Fibroblast of lung (primary cell): ENCODE results near the gene CCDC33. TPM values are rescaled to one million over a fixed set of nuclear protein-coding genes. Genes with fewer than 3 reads are reported as not detected.

Source experiments
- DNase-seq, 2 donors: peaks; one replicate each; pipeline versions ENCODE4 v3.0.0 to v3.0.0-alpha.2; 2010; ENCODE audit warnings: low read depth in 2 of 2
- H2AFZ ChIP-seq: 2 replicates; pipeline ENCODE4 v1.5.1; 2012; ENCODE audit warnings: low read length, control low read depth, inconsistent platforms
- H3K27ac ChIP-seq: 2 replicates; pipeline ENCODE4 v1.5.1; 2011; ENCODE audit warnings: low read length, control low read depth; ENCODE audit not compliant: insufficient read depth
- H3K27me3 ChIP-seq: 2 replicates; pipeline ENCODE4 v1.5.1; 2011; ENCODE audit warnings: mild to moderate bottlenecking, low read length; ENCODE audit not compliant: control insufficient read depth, insufficient read depth
- H3K36me3 ChIP-seq: 2 replicates; pipeline ENCODE4 v1.5.1; 2011; ENCODE audit warnings: low read length; ENCODE audit not compliant: control insufficient read depth, insufficient read depth
- H3K4me1 ChIP-seq: 2 replicates; pipeline ENCODE4 v1.5.1; 2011; ENCODE audit warnings: low read length; ENCODE audit not compliant: control insufficient read depth, insufficient read depth; ENCODE audit errors: extremely low read depth
- H3K4me2 ChIP-seq: 2 replicates; pipeline ENCODE4 v1.5.1; 2011; ENCODE audit warnings: low read length, control low read depth; ENCODE audit not compliant: insufficient read depth; ENCODE audit errors: extremely low read depth
- H3K4me3 ChIP-seq, 4 experiments: fragments of 200-600 bp in 1 of 4; sonication (generic) in 1 of 4; replicated peaks in 1 of 4; 2 replicates each; pipeline ENCODE4 v1.5.1; 2011 to 2016; ENCODE audit warnings: low read length in 4 of 4, low read depth in 3 of 4, mild to moderate bottlenecking in 3 of 4, control low read depth in 2 of 4, inconsistent platforms in 1 of 4, mixed read lengths in 1 of 4; ENCODE audit not compliant: insufficient read depth in 1 of 4; ENCODE audit errors: control extremely low read depth in 1 of 4
- H3K79me2 ChIP-seq: 2 replicates; pipeline ENCODE4 v1.5.1; 2012; ENCODE audit warnings: mild to moderate bottlenecking, low read length, inconsistent platforms; ENCODE audit not compliant: control insufficient read depth, insufficient read depth
- H3K9ac ChIP-seq: 2 replicates; pipeline ENCODE4 v1.5.1; 2011; ENCODE audit warnings: mild to moderate bottlenecking, low read length, control low read depth; ENCODE audit not compliant: insufficient read depth
- H3K9me3 ChIP-seq: 2 replicates; pipeline ENCODE4 v1.5.1; 2012; ENCODE audit warnings: low read depth, low read length; ENCODE audit not compliant: control insufficient read depth, insufficient read depth
- H4K20me1 ChIP-seq: 2 replicates; pipeline ENCODE4 v1.5.1; 2011; ENCODE audit warnings: low read length; ENCODE audit not compliant: control insufficient read depth, insufficient read depth; ENCODE audit errors: extremely low read depth
- EZH2 ChIP-seq: IDR thresholded peaks from 2 replicates; pipeline ENCODE4 v1.5.1; 2012; ENCODE audit warnings: low read length, control low read depth, mild to moderate bottlenecking; ENCODE audit errors: missing control alignments
- polyA plus RNA-seq, 2 donors: library from polyadenylated mRNA; depleted of rRNA in 1 of 2; stranded (reverse) in 1 of 2; unstranded in 1 of 2; fragments of >200 nt; gene quantifications; 2 replicates each; pipeline ENCODE4 v1.2.1, GENCODE V29; 2011 to 2012; ENCODE audit warnings: missing spikeins in 1 of 2
- total RNA-seq: library from RNA; depleted of rRNA; stranded (reverse); fragments of >200 nt; gene quantifications from 2 replicates; pipeline ENCODE4 v1.2.1, GENCODE V29; 2014
- TF ChIP-seq, protein P1 (sequence below), 2 donors: IDR thresholded peaks in 1 of 2; conservative IDR thresholded peaks in 1 of 2; 1 replicate in 1 of 2; 2 replicates in 1 of 2; pipeline ENCODE4 v1.5.1; 2011 to 2012; ENCODE audit warnings: low read length in 2 of 2, control low read depth in 1 of 2, inconsistent platforms in 1 of 2, low read depth in 1 of 2, mild to moderate bottlenecking in 1 of 2

CCDC33 gene
- total and polyA plus RNA-seq, 2 donors (not counting 1 experiment from before 2014, with no cell fraction given), result not detected

- Histone ChIP-seq H4K20me1 (no peaks in the 10 kb centered on the region), H3K27me3 (no peaks in the 10 kb centered on the region), H3K36me3 (no peaks in the 10 kb centered on the region), H3K4me3 (no peak overlapping the region), H3K27ac (no peak overlapping the region), H3K79me2 (no peaks in the 10 kb centered on the region), H2AFZ (no peak overlapping the region), H3K9me3 (no peaks in the 10 kb centered on the region), H3K9ac (no peak overlapping the region), H3K4me2 (no peak overlapping the region), H3K4me1 (peaks cover 7% of the 10 kb centered on the region)
- no peak for TF ChIP-seq EZH2
- TF ChIP-seq, protein P1, sequence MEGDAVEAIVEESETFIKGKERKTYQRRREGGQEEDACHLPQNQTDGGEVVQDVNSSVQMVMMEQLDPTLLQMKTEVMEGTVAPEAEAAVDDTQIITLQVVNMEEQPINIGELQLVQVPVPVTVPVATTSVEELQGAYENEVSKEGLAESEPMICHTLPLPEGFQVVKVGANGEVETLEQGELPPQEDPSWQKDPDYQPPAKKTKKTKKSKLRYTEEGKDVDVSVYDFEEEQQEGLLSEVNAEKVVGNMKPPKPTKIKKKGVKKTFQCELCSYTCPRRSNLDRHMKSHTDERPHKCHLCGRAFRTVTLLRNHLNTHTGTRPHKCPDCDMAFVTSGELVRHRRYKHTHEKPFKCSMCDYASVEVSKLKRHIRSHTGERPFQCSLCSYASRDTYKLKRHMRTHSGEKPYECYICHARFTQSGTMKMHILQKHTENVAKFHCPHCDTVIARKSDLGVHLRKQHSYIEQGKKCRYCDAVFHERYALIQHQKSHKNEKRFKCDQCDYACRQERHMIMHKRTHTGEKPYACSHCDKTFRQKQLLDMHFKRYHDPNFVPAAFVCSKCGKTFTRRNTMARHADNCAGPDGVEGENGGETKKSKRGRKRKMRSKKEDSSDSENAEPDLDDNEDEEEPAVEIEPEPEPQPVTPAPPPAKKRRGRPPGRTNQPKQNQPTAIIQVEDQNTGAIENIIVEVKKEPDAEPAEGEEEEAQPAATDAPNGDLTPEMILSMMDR (conservative IDR thresholded peaks at IDR 0.05 in 1 of 2, IDR thresholded peaks at IDR 0.05 in 1 of 2; ENCODE audit: low read depth in 1 of 2, low read length in 2 of 2), result no peak
- DNase-seq, result no peak
Measured at GRCh38 chr15:74383286-74383685, 147.2 kb downstream of the CCDC33 start.

- H3K9ac ChIP-seq, result no peak overlapping the region
- DNase-seq, result peak in 1 of 2 donors; percentile 81
- H2AFZ ChIP-seq, result no peak overlapping the region
- H3K4me3 ChIP-seq, result no peak overlapping the region
- no peaks in the 10 kb centered on the region for H3K36me3 ChIP-seq
- H3K79me2 ChIP-seq, result no peaks in the 10 kb centered on the region
- H3K27ac ChIP-seq, result no peak overlapping the region
- no peak overlapping the region for H3K4me2 ChIP-seq
- H3K4me1 ChIP-seq, result peaks cover 7% of the 10 kb centered on the region
- no peaks in the 10 kb centered on the region for H4K20me1 ChIP-seq
- H3K9me3 ChIP-seq, result no peaks in the 10 kb centered on the region
- TF ChIP-seq, protein P1 (conservative IDR thresholded peaks at IDR 0.05 in 1 of 2, IDR thresholded peaks at IDR 0.05 in 1 of 2; ENCODE audit: low read depth in 1 of 2, low read length in 2 of 2), result no peak
- TF ChIP-seq EZH2, result no peak
- H3K27me3 ChIP-seq, result no peaks in the 10 kb centered on the region
Measured at GRCh38 chr15:74383695-74384565, 147.8 kb downstream of the CCDC33 start.

GRCh38 chr15:74384566-74384880 is 148.4 kb downstream of the CCDC33 start:
- H3K4me3 ChIP-seq, result no peak overlapping the region
- H3K4me2 ChIP-seq, result no peak overlapping the region
- H3K27ac ChIP-seq, result no peak overlapping the region
- no peaks in the 10 kb centered on the region for H3K79me2 ChIP-seq
- no peaks in the 10 kb centered on the region for H3K36me3 ChIP-seq
- peaks cover 7% of the 10 kb centered on the region for H3K4me1 ChIP-seq
- no peaks in the 10 kb centered on the region for H4K20me1 ChIP-seq
- no peak overlapping the region for H2AFZ ChIP-seq
- no peaks in the 10 kb centered on the region for H3K27me3 ChIP-seq
- no peak overlapping the region for H3K9ac ChIP-seq
- no peaks in the 10 kb centered on the region for H3K9me3 ChIP-seq
- TF ChIP-seq, protein P1 (conservative IDR thresholded peaks at IDR 0.05 in 1 of 2, IDR thresholded peaks at IDR 0.05 in 1 of 2; ENCODE audit: low read depth in 1 of 2, low read length in 2 of 2), result no peak
- no peak for TF ChIP-seq EZH2
- no peak for DNase-seq
